Measurements from ENCODE around the gene FAF1. TPM values are rescaled to one million over a fixed set of nuclear protein-coding genes. Genes with fewer than 3 reads are reported as not detected.
"Not testable (repeated sequence)": the region's sequence is repeated elsewhere in the genome, so short reads cannot be mapped to it uniquely, and the experiment has no call there.

Gene FAF1
- total RNA-seq, 4 donors from 2014 or later, result 72.0 to 107 (median 92.0) TPM

- in situ Hi-C loops (cut with MboI; ENCODE audit: low sequenced_read_pairs in 4 of 4) (no loop called here), intact Hi-C loops (cut with DNase I; ENCODE audit: low total_unique reads) (no loop called here)
- Histone ChIP-seq H3K9me3 (no peaks in the 10 kb centered on the region), H3K27ac (no peak overlapping the region), H3K27me3 (no peaks in the 10 kb centered on the region), H3K4me1 (peaks cover 0 to 11% of the 10 kb centered on the region in 2 donors), H3K4me3 (no peak overlapping the region), H3K36me3 (no peaks in the 10 kb centered on the region)
- ATAC-seq (no peak), DNase-seq (no peak)
- TF ChIP-seq CTCF (IDR thresholded peaks at IDR 0.05 in 4 of 5, conservative IDR thresholded peaks at IDR 0.05 in 1 of 5), result no peak
- TF ChIP-seq POLR2A (IDR thresholded peaks at IDR 0.05), result no peak
Observed at GRCh38 chr1:50913954-50914353, 46.1 kb downstream of the FAF1 start.

GRCh38 chr1:50910356-50910755 lies 49.7 kb downstream of the FAF1 start:
- intact Hi-C loops (cut with DNase I; ENCODE audit: low total_unique reads); H3K36me3 ChIP-seq; ATAC-seq; H3K4me1 ChIP-seq; H3K27me3 ChIP-seq; DNase-seq; in situ Hi-C loops (cut with MboI; ENCODE audit: low sequenced_read_pairs in 4 of 4); H3K27ac ChIP-seq; H3K4me3 ChIP-seq; H3K9me3 ChIP-seq: not testable (repeated sequence)

GRCh38 chr1:50907610-50908009 lies 52.5 kb downstream of the FAF1 start:
- H3K9me3 ChIP-seq; H3K27me3 ChIP-seq; ATAC-seq; H3K27ac ChIP-seq; DNase-seq; H3K4me1 ChIP-seq; intact Hi-C loops (cut with DNase I; ENCODE audit: low total_unique reads); in situ Hi-C loops (cut with MboI; ENCODE audit: low sequenced_read_pairs in 4 of 4); H3K36me3 ChIP-seq; H3K4me3 ChIP-seq: not testable (repeated sequence)

- H3K36me3 ChIP-seq; H3K4me1 ChIP-seq; H3K27ac ChIP-seq; H3K9me3 ChIP-seq; DNase-seq; in situ Hi-C loops (cut with MboI; ENCODE audit: low sequenced_read_pairs in 4 of 4); H3K27me3 ChIP-seq; intact Hi-C loops (cut with DNase I; ENCODE audit: low total_unique reads); ATAC-seq; H3K4me3 ChIP-seq: not testable (repeated sequence)
Observed at GRCh38 chr1:50906050-50906449, 54.0 kb downstream of the FAF1 start.

GRCh38 chr1:50902419-50902818 lies 57.6 kb downstream of the FAF1 start:
- in situ Hi-C loops (cut with MboI; ENCODE audit: low sequenced_read_pairs in 4 of 4), result no loop called here
- ATAC-seq (no peak), DNase-seq (no peak)
- TF ChIP-seq CTCF (IDR thresholded peaks at IDR 0.05 in 4 of 5, conservative IDR thresholded peaks at IDR 0.05 in 1 of 5), result no peak
- no peak for TF ChIP-seq POLR2A (IDR thresholded peaks at IDR 0.05)
- intact Hi-C loops (cut with DNase I; ENCODE audit: low total_unique reads), result no loop called here
- no peaks in the 10 kb centered on the region for H3K9me3 ChIP-seq
- H3K4me1 ChIP-seq, result no peaks in the 10 kb centered on the region
- no peaks in the 10 kb centered on the region for H3K27me3 ChIP-seq
- no peak overlapping the region for H3K27ac ChIP-seq
- no peak overlapping the region for H3K4me3 ChIP-seq
- H3K36me3 ChIP-seq, result no peaks in the 10 kb centered on the region

- in situ Hi-C loops (cut with MboI; ENCODE audit: low sequenced_read_pairs in 4 of 4), result no loop called here
Observed at GRCh38 chr1:50901872-50902271, 58.2 kb downstream of the FAF1 start.

More at GRCh38 chr1:50901872-50902271, 58.2 kb downstream of the FAF1 start:
- intact Hi-C loops (cut with DNase I; ENCODE audit: low total_unique reads), result no loop called here
- Histone ChIP-seq H3K27me3 (no peaks in the 10 kb centered on the region), H3K27ac (no peak overlapping the region), H3K4me1 (no peaks in the 10 kb centered on the region), H3K9me3 (no peaks in the 10 kb centered on the region), H3K36me3 (no peaks in the 10 kb centered on the region), H3K4me3 (no peak overlapping the region)
- TF ChIP-seq POLR2A (IDR thresholded peaks at IDR 0.05), result no peak
- no peak for TF ChIP-seq CTCF (IDR thresholded peaks at IDR 0.05 in 4 of 5, conservative IDR thresholded peaks at IDR 0.05 in 1 of 5)
- ATAC-seq (no peak), DNase-seq (no peak)
